Right forelimb (tissue), 1 donor: ENCODE results near the gene KRTAP10-3.
"Not testable (repeated sequence)": the region's sequence is repeated elsewhere in the genome, so short reads cannot be mapped to it uniquely, and the experiment has no call there.

Experiments used
- DNase-seq: peaks from one replicate; pipeline ENCODE4 v3.0.0-alpha.2; 2018

The KRTAP10-3 gene, protein sequence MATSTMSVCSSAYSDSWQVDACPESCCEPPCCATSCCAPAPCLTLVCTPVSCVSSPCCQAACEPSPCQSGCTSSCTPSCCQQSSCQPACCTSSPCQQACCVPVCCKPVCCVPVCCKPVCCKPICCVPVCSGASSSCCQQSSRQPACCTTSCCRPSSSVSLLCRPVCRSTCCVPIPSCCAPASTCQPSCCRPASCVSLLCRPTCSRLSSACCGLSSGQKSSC

DNA sequence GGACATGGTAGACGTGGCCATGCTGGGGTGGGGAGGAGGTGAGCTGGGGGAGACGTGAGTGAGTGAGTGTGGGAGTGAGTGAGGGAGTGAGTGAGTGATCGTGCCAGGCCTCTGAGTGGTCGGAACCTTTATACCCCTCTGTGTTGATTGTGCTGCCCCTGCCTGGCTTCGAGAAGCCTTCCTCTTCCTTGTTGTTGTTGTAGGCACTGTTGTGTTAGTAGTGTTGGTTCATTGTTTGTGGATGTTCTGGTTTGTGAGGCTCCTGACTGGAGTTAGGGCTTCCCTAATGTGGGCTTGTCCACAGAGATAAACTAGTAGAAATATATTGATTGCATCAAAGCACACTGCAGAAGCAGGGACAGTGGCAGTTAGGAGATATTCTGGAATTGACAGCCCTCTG is at the start of gene KRTAP10-3:
KRTAP10-3 (minus strand) TSS at position 101 of the 400 bp plus-strand sequence; CDS start at position 21, 80 bp downstream.
- peak; percentile 23 for DNase-seq

DNA sequence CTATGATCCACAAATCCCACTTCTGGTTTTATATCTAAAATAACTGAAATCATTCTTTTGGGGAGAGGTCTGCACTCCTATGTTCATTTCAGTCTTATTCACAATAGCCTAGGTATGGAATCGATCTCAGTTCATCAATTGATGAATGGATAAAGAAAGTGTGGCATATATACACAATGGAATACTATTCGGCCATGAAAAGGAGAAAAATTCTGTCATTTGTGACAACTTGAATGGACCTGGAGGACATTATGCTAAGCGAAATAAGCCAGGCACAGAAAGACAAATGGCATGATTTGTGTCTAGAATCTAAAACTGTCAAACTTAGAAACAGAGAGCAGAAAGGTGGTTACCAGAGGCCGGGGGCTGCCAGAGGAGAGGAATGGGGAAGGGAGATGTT is 47.9 kb upstream of the KRTAP10-3 start:
- DNase-seq: no peak

DNA sequence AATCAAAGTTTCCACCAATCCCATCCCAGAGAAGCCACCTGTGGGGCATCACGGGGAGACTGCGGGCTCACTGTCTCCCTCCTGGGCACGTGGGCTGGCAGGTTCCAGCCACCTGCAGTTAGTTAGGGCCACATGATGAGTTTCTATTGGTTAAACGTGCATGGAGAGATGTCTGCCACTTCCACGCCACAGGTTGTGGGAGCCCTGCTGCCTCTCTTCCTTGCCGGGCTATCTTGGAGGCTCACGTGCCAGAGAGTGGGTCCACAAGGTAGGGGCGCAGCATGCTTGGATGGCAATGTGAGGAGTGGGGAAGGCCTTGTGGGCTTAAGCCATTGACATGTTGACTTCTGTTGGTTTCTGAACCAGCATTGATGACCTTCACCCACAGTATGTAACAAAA is 45.3 kb upstream of the KRTAP10-3 start:
- no peak for DNase-seq

DNA sequence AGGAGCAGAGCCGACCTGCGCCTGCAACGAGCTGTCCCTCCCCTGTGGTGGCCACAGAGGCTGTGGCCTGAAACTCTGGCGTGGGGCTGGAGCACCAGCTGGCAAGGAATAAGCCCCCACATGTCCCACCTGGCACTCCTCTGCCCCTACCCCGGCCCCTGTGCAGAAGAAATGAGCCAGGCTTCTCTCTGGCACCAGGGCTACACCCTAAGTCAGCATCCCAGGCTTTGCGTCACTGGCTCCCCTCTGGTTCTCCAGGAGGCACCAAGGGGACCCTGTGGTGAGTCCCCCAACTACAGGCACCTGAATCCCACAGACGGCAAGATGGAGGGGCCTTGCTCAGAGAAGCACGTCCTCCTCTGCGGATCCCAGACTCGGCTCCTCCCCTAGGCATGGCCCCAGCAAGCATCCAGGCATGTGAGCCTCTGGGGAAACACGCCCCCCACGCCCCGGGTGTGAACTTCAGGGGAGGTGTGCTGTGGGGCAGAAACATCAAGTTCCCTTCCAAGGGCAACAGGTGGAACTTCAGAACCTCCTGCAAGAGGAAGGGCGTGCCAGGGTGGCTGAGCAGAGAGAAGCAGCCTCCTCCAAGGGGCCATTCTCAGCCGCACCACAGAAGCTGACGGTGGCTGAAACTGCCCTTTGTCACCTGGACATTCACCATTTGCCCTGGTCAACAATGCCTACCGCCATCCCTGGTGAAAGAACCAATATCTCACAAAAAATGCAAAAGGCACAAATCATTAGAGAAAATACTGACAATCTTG is 44.7 kb upstream of the KRTAP10-3 start:
- DNase-seq: no peak

DNA sequence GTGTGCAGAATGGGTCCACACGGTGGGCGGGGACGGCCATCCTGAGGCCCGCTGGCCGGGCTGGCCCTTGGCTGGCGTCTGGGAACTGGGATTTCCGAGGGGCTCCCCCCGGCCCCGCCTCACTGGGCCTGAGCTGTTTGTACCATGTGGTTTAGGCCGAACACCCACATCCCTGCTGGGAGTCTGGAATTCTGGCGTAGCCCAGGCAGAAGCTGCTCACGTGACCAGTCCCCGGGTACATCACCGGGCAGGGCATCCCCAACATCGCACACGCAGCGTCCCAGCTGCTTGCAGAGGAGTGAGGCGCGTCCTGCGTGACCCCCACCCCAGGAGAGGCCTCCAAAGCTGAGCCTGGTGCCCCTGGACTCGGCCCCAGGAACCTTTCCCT is 43.9 kb upstream of the KRTAP10-3 start:
- no peak for DNase-seq

DNA sequence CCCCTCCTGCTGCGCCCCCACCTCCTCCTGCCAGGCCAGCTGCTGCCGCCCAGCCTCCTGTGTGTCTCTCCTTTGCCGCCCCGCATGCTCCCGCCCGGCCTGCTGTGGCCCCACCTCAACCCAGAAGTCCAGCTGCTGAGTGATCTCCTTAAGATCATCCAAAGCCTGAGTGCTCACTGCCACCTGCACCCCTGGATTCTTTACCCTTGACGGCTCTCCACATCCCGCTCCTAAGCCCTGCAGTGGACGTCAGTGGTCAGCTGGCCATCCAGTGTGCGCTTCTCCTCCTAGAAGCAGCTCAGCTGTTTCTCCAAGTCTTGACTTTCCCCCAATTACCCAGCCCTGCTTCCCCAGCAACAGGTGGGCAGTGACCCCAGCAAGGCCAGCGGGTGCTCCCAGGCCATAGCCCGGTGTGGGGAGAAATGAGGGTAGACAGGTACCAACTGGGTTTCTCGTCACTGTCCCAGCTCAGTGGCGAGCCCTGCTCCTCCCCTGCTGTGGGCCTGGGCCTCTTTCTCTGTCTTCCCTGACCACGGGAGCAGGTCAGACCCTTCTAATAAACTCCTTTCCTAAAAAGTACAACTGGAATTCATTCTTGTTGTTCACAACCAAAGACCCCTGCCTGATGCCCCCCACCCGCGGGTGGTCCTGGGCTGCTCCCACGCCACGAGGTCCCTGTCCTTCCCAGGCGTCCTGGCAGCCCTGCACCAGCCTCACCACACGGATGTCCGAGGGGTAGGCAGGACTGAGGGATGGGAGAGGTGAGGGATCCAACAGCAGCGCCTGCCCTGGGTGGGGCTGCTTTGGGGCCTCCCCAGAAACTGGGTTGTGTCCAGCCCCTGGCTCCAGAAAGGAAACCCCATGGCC is 43.2 kb upstream of the KRTAP10-3 start:
- no peak for DNase-seq

DNA sequence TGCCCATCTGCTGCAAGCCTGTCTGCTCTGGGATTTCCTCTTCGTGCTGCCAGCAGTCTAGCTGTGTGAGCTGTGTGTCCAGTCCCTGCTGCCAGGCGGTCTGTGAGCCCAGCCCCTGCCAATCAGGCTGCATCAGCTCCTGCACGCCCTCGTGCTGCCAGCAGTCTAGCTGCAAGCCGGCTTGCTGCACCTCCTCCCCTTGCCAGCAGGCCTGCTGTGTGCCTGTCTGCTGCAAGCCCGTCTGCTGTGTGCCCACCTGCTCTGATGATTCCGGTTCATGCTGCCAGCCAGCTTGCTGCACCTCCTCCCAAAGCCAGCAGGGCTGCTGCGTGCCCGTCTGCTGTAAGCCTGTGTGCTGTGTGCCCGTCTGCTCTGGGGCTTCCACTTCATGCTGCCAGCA is 42.5 kb upstream of the KRTAP10-3 start:
- not testable (repeated sequence) for DNase-seq

DNA sequence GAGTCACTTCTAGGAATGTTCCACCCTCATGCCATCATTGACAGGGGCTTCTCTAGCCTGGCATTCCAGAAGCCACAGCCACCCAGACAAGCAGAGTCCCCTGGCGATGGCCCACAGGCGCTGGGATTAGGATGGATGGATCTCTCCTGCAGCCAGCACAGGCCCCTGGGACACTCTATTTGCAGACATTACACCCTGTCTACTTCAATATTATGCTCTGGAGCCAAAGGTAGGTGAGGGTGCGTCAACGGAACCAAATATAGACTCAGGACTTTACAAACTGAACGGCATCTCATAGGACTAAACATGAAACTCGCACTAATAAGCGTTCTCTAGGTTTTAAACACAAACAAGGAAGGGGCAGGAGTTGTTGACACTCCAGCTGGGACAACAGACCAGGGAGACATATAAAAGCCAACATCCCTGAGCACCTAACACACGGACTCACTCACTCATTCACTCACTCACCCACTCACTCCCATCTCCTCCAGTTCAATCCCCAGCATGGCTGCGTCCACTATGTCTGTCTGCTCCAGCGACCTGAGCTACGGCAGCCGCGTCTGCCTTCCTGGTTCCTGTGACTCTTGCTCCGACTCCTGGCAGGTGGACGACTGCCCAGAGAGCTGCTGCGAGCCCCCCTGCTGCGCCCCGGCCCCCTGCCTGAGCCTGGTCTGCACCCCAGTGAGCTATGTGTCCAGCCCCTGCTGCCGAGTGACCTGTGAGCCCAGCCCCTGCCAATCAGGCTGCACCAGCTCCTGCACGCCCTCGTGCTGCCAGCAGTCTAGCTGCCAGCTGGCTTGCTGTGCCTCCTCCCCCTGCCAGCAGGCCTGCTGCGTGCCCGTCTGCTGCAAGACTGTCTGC is 41.8 kb upstream of the KRTAP10-3 start, which contains the start of gene KRTAP10-7:
KRTAP10-7 (plus strand) TSS at position 480 of the 861 bp plus-strand sequence; CDS start at position 505, 25 bp downstream.
- not testable (repeated sequence) for DNase-seq

DNA sequence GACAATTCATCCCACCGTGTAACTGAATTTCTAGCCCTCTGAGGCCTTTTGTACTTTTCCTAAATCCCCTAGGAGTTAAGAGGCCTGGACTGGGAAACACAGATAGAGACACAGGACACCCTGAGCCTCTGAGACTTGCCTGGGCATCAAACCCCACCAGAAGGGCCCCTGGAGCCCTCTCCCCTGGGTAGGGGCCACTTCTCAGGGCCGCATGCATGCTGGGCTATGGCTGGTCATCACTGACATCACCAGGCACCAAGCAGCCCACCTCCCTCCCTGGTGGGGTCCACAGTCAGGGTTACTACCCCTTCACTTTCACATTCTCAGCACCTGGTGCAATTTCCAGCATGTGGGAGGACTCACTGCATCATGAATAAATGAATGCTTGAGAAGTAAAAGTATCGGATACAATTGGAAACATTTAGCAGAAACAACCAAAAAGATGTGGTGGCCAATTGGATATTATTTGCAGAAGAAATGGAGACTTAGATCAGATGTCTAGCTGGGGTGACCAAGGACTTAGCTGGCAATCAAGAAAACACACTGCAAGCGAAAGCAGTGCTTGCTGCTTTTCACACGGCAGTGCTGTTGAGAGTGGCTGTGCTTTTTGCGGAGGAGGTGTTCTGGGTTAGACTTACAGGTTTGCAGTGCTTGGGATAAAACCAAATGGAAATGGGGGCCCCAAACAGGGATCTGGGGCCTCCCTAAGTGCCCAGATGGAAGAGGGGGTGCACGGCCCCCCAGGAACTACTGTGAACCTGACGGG is 40.9 kb upstream of the KRTAP10-3 start:
- DNase-seq: no peak

DNA sequence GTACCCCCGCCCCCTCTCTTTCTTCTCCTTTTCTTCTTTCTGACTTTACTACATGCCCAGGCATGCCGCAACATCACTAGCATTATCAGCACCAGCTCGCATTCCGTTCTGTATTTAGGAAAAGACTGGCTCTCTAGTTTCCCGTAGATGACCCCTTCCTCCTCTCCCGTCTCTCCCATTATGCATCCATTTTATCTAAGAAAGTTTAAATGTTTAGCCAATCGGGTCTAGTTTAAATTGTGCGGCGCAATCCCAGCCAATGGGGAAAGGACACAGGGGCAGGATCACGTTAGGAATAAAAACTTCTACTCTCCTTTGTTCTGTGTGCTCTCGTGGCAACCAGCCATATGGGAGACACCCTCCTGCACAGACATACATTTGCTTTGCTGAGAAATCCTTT is 39.5 kb upstream of the KRTAP10-3 start:
- DNase-seq: no peak

DNA sequence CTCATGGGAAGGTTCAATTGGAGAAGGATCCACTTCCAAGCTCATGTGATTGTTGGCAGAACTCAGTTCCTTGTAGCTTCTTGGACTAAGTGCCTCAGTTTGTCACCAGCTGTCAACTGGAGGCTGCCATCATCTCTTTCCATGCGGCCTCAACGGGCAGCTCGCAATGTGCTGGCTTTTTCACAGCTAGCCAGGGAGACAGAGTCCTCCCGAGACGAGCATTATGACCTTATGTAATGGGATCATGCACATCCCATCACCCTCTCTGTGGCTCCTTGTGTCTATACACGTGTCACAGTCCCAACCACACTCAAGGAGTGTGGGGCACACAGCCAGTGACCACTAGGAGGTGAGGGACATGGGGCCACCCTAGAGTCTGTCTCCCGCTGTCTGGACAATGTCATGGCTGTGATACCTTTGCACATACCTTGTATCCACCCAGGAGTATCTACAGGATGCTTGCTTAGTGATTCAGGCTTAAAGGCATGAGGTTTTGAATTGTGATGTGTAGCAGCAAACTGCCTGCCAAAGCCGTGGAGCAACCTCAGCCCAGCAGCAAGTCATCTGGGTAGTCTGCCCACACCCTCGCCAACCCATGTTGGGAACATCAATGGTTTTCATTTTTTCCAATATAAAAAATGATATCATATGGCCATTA is 37.6 kb upstream of the KRTAP10-3 start:
- peak; percentile 19 for DNase-seq

DNA sequence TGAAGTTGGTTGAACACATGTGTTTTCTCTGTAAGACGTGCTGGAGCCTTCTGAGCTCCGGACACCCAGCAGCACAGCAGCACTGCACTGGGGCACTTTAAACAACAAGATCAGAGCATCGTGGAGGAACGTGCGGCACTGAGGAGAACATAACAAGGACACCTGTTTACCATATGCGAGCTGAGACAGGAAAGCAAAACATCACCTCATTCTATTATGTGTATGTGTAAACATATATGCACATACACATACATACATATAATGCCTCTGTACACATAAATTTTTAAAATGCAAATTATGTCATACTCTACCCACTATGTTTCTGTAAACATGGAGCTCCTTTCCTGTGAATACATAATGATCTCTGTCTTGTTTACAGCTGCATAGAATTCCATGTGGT is 36.9 kb upstream of the KRTAP10-3 start:
- no peak for DNase-seq

DNA sequence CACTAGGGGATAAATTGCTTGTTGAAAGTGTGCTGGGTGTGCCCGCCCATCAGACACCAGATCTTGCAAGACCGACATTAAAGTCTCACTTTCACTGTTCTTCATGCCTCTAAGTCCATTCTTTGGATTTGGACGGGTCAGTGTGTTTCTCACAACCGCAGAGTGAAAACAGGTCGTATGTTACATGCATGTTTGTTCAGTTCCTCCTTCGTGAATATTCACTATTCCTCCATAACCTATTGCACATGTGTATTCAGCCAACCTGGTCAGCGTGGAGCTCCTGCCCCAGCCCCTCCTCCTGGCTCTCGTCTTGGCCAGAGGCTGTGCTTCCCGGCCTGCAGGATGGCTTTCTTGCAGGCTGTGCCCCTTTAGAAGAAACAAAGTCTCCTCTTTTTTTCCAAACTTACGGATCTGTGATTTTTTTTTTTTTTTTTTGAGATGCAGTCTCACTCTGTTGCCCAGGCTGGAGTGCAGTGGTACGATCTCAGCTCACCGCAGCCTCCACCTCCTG is 35.9 kb upstream of the KRTAP10-3 start:
- no peak for DNase-seq

DNA sequence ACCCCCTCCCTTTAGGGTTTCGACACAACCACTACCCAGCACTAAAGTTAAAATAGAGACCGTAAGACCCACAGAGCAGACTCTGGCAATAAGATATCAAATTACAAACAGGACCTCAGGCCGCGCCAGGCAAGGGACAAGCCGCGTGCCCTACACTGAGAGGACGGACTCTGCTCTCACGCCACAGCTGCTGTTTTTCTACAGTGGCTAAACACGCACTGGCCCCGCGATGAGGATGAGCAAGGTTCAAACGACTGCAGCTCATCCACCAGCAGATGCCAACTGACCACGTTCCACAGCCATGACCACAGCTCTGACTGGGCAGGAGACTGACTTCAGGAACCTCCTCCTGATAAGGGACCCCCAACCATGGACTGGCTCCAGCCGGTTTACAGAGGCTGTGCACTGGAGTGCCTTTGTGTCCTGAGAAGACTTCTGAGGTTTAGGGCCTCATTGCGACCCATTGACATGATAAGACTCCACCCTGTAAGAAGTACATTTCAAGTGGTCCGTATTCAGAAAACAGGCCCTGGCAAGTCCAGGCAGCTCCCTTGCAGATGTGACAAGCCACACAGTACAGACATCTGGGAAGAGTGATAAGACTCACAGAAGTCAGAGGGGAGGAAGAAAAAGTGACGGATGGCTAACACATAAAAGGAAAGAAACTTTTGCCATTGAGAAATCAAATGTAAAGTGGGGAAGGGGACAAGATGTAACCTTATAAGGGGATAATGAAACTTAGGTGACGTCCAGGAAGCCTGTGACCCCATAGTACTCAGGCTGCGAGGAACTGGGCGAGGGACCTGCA is 35.2 kb upstream of the KRTAP10-3 start:
- DNase-seq: peak; percentile 43

DNA sequence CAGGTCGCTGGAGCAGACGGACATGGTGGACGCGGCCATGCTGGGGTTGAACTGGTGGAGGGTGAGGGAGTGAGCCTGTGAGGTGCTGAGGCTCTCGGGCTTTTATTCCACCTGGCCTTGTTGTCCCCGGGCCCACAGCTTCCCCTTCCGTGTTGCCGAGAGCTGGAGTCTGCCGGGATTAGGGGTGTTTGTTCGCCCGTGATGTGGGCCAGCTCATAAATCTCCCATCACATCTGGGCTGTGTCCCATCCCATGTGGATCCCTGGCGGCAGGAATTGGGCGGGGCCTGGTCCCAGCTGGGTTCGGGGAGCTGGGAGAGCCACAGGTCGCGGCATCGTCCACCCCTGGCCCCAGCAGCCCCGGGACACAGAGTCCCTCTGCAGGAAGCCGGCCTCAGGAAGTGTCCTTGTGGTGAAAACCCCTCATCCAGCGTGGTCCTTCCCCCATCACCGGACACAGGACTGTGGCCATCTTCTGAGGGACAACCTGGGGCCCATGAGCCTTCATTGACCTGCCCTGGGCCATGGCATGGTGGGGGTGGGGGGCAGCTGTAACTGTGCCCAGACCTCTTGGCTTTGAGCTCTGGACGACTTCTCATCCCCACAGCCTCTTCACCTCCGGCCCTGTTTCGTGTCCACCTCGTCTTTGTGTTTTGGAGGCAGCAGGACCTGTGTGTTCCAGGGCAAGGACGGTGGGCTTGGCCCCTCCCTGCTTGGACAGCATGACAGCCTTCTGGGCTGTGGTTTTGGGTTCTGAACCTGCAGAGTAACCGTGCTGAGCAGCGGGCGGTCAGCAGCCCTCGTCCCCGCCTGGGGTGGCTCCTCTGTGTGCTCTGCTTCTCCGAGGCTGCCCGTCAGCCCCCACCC is 34.1 kb upstream of the KRTAP10-3 start, which contains the start of gene KRTAP10-6:
KRTAP10-6 (minus strand) TSS at position 60 of the 866 bp plus-strand sequence; CDS start at position 39, 21 bp downstream.
- DNase-seq: peak; percentile 29

DNA sequence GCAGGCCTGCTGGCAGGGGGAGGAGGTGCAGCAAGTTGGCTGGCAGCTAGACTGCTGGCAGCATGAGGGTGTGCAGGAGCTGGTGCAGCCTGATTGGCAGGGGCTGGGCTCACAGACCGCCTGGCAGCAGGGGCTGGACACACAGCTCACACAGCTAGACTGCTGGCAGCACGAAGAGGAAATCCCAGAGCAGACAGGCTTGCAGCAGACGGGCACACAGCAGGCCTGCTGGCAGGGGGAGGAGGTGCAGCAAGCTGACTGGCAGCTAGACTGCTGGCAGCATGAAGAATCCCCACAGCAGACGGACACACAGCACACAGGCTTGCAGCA is 33.2 kb upstream of the KRTAP10-3 start:
- DNase-seq: peak; percentile 32

DNA sequence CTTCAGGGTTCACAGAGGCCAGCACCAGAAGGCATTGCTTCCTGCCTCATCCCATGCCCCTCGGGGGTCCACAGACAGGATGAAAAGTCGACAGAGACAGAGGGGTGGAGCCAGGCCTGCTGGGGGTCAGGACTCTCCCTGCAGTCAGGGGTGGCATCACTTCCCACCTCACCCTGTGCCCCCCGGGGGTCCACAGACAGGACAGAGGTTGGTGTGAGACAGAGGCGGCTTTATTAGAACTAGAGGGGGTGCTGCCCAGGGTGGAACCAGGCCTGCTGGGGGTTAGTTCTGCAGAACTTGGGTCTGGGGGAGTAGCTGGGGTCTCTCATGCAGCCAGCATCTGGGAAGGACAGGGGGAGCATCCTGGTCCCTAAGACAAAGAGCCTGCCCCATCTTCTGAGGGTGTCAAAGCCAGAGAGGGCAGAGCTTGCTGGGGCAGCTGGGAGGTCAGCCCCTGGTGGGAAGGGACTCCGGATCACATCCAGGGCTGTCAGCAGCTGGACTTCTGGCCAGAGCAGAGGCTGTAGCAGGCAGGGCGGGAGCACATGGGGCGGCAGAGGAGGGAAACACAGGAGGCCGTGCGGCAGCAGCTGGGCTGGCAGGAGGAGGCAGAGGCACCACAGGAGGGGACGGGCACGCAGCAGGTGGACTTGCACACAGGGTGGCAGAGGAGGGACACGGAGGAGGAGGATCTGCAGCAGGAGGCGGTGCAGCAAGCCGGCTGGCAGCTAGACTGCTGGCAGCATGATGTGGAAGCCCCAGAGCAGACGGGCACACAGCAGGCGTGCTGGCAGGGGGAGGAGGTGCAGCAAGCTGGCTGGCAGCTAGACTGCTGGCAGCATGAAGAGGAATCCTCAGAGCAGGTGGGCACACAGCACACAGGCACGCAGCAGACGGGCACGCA is 32.6 kb upstream of the KRTAP10-3 start:
- DNase-seq: peak; percentile 32

DNA sequence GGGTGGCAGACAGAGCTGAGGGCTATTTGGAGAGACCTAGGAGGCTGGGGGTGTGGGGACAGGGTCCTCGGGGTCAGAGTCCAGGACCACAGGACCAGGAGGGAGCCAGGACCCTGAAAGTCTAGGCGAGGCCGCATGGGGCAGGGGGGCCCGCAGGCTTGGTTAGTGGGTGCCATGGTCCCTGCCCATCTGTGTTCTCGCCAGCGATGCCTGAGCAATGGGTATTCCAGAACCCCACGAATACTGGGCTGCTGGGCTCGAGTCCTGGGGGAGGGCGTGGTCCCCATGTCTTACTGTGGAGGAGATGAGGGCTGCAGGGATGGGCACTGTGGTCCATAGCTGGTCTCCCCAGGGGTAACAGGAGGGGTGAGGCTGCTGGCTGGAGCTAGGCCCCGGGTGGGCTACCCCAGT is 31.7 kb upstream of the KRTAP10-3 start:
- DNase-seq: no peak
